Measurements from ENCODE around the gene SDK1.

Gene SDK1, protein sequence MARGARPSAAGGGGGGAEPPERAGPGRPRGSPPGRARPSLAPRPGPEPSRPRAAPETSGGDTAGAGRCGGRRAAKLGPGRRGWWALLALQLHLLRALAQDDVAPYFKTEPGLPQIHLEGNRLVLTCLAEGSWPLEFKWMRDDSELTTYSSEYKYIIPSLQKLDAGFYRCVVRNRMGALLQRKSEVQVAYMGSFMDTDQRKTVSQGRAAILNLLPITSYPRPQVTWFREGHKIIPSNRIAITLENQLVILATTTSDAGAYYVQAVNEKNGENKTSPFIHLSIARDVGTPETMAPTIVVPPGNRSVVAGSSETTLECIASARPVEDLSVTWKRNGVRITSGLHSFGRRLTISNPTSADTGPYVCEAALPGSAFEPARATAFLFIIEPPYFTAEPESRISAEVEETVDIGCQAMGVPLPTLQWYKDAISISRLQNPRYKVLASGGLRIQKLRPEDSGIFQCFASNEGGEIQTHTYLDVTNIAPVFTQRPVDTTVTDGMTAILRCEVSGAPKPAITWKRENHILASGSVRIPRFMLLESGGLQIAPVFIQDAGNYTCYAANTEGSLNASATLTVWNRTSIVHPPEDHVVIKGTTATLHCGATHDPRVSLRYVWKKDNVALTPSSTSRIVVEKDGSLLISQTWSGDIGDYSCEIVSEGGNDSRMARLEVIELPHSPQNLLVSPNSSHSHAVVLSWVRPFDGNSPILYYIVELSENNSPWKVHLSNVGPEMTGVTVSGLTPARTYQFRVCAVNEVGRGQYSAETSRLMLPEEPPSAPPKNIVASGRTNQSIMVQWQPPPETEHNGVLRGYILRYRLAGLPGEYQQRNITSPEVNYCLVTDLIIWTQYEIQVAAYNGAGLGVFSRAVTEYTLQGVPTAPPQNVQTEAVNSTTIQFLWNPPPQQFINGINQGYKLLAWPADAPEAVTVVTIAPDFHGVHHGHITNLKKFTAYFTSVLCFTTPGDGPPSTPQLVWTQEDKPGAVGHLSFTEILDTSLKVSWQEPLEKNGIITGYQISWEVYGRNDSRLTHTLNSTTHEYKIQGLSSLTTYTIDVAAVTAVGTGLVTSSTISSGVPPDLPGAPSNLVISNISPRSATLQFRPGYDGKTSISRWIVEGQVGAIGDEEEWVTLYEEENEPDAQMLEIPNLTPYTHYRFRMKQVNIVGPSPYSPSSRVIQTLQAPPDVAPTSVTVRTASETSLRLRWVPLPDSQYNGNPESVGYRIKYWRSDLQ (N-terminal part only)

DNA sequence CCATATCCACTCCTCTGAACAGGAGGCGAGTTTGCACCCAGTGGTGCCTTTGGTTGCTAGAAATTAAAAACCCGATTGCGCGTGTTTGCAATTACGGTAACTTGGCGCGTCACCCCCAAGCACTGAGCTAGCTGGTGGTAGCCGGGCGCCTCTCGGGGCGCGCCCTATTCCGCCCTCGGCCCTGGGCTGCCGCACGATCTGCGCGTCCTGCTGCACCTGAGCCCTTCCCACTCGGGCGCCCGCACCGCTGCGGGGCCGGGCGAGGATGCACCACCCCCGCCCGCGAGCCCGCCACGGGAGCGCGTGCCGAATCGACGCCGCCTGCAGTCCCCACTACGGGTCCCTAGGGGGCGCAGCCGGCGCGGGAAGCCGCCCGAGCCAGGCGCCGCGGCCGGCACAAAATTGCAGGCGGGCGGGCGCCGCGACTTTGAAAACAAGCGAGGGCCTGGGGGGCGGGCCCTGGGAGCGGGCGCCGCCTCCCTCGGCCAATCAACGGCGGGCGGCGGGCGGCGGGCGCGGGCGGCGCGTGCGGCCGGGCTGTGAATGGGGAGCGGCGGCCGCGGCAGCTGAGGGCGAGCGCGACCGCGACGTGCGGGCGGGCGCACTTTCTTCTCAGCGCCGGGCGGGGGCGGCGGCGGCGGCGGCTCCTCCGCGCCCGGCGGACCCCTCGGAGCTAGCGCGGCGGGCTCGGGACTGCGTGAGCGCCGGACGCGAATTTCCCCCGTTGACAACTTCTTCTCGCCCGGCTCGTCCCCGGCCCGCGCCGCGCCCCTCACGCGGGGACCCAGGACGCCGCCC is at the start of gene SDK1:
Gene SDK1, plus strand, starts transcription at position 602 of the 798 bp plus-strand sequence. CDS start 335 bp downstream, outside the sequence.
- DNase-seq: peak; percentile 89 to 90

DNA sequence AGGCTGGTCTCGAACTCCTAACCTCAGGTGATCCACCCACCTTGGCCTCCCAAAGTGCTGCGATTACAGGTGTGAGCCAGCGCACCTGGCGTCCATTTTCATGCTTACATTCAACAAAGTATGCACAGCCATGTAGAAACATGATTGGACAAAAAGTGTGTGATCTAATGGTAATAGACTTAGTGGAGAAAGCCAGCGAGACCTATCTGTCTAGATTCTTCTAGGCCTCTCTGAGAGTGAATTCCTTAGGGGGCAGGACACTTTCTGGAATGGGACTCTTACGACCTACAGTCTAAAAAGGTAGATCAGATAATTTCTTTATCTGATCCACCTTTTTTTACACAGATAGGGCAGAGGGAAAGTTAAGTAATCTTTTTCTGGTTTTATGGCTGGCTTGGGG is 46.3 kb upstream of the SDK1 start:
- DNase-seq: no peak

DNA sequence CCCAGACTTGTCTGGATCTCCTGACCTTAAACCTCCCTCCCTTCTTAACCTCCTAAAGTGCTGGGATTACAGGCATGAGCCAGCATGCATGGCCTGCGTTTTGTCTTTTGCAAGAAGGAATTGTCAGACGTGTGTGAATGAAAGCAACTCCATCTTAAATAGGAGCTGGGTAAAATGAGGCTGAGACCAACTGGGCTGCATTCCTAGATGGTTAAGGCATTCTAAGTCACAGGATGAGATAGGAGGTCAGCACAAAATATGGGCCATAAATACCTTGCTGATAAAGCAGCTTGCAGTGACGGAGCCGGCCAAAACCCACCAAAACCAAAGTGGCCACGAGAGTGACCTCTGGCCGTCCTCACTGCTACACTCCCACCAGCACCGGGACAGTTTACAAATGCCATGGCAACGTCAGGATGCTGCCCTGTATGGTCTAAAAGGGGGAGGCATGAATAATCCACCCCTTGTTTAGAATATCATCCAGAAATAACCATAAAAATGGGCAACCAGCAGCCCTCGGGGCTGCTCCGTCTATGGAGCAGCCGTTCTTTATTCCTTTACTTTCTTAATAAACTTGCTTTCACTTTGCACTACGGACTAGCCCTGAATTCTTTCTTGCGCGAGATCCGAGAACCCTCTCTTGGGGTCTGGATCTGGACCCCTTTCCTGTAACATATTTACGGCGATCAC is 41.2 kb upstream of the SDK1 start:
- DNase-seq: no peak

DNA sequence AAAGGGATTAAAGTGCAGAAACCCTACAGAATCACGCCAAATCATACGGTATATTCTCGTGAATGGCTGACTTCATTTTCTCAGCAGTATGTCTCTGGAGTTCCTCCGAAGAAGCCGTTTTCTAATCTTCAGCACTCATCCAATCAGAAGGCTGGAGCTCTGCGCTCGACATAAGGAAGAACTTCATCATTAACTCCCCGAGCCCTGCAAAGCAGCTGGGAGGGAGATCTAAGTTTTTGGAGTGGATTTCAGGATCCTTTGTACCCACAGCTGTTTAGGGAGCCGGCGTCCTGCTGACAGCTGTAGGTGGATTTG is 40.7 kb upstream of the SDK1 start:
- no peak for DNase-seq

DNA sequence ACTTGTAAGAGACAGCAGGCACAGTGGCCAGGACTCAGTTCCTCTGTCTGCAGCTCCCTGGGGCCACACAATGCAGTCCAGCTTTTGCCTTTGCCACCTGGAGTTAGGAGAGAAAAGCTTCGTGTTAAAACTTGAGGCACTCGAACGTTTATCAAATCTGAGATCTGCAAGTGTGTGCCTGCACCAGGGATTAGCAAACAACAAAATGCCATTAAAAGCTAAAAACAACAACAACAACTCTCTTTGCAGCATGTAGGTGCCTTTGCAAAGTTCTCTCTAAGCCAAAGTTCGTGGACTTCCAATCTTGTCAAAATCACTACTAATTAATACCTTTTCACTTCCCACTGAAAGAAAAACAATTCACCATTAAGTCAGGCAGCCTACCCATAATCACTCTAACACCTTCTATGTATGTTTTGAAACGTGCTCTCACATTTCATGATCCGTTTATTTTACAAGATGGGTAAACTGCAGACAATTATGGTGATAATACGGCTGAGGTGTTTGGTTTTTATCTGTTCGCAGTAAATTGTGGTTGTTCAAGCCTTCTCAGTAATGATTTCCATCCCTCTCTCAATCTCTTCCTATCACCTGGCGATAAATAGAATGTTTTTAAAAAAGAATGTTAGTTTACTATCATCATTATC is 36.2 kb upstream of the SDK1 start:
- no peak for DNase-seq

DNA sequence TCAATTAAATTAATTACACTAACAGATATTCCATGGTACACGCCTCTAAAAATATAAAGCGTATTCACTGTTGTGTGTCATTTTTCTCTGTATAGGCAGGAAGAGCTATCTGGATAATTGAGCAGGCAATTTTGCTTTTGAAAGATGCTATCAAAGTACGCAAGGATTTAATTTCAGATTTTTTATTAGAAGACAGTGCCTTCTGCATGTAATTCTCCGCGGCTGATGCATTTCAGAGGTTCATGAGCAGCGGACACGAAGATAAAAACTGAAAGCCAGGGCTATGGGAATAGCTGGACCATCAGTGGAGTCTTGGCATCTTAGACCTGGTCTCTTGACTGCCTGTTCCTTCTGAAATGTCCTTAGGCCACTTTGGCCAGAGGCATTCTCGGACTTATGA is 35.7 kb upstream of the SDK1 start:
- DNase-seq: no peak

DNA sequence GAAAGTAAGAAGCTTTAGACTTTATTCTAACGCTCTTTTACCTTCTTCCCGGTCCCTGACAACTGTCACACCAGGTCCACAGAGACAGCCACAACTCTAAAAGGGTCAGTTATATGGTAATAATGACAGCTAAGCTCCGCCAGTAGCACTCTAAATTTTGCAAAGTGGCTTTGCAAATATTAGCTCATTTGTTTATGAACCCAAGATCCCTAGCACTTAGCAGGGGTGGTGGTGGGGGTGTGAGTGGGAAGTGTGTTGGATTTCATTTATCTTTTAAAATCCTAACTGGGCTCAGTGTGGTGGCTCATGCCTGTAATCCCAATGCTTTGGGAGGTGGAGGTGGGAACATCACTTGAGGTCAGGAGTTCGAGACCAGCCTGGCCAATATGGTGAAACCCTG is 34.8 kb upstream of the SDK1 start:
- DNase-seq: no peak

DNA sequence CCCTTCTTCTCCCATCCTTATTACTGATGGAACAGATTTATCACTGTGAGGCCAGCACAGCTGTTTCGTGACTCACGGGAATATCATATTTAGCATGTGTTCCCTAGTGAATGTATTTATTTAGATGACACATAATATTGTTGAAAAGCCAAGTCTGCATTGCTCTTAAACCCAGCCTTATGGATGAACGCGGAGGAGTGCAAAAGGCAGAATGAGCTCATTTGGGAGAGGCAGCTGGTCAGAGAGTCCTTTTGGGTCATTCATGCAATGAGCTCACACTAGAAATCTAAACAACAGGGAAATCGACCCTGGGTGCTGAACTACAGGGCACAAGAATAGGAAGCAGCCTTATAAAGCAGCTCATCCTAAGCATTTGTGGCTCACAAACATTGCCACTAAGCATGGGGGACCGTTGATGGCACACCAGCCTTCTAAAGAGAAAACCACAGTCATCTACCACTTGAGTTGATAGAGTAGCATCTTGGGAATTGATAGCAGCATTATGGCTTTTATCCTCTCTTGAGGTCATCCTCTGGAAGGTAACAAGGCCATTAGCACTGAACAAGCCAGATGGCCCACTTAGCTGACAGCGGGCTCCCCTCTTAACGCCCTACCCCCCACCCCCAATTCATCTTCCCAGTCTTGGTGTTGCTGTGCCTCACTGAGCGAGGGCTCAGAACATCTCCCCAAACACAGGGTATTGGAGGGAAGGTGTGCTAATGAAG is 32.9 kb upstream of the SDK1 start:
- DNase-seq: no peak

DNA sequence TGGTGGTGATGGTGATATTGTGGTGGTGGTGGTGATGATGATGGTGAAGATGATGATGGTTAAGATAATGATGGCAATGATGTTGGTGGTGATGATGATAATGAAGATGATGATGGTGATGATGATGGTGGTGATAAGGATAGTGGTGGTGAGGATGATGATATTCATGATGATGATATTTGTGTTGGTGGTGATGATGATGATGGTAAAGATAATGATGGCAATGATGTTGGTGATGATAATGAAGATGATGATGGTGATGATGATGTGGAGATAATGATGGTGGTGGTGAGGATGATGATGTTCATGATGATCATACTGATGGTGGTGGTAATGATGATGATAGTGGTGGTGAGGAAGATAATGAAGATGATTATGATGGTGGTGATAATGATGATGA is 30.7 kb upstream of the SDK1 start:
- DNase-seq: no peak

DNA sequence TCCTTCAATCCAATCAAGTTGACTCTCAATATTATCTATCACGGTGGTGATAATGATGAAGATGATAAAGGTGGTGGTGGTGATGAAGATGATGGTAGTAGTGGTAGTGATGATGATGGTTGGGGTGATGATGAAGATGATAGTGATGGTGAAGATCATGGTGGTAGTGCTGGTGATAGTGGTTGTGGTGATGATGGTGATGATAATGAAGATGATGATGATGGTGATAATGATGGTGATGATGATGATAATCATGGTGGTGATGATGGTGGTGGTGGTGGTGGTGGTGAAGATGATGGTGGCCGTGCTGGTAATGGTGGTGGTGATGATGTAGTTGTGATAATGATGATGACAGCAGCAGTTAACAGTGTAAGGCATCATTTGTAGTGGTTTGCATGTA is 29.8 kb upstream of the SDK1 start:
- DNase-seq: no peak

DNA sequence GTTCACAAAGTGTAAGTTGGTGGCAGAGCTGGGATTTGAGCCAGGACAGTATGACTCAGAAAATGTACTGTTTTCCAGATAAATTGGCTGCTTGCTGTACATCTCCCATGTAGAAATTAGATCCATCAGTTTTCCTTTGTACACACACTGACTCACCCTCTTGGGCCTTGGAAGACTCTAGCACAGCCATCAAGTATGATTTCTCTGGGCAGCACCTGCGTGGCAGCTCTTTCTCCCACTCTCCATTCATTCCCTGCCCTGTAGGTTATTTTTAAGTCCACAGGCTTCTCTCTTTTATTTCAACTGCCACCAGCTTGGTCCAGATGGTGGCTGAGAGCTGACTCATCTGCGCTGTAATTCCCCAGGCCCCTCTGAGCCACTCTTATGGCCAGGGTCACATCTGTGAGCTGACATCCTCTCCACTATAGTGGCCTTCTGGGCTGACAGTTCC is 28.3 kb upstream of the SDK1 start:
- DNase-seq: no peak

DNA sequence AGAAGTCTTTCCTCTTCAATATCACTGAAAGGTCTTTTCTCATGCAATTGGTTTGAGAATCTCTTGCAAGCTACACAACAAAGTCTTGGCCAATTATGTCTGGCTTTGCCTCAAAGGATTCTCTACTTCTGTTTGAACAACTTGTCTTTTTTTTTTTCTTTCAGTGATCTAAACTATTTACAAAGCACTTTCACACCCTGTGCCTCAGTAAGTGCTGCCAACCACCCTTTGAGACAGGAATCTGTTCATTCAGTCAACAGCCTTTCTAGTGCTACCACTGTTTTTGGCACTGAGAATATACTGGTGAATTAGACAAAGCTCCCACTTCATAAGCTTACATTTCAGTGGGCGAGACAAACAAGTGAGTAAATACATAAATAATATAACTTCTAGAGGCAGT is 26.9 kb upstream of the SDK1 start:
- DNase-seq: no peak

DNA sequence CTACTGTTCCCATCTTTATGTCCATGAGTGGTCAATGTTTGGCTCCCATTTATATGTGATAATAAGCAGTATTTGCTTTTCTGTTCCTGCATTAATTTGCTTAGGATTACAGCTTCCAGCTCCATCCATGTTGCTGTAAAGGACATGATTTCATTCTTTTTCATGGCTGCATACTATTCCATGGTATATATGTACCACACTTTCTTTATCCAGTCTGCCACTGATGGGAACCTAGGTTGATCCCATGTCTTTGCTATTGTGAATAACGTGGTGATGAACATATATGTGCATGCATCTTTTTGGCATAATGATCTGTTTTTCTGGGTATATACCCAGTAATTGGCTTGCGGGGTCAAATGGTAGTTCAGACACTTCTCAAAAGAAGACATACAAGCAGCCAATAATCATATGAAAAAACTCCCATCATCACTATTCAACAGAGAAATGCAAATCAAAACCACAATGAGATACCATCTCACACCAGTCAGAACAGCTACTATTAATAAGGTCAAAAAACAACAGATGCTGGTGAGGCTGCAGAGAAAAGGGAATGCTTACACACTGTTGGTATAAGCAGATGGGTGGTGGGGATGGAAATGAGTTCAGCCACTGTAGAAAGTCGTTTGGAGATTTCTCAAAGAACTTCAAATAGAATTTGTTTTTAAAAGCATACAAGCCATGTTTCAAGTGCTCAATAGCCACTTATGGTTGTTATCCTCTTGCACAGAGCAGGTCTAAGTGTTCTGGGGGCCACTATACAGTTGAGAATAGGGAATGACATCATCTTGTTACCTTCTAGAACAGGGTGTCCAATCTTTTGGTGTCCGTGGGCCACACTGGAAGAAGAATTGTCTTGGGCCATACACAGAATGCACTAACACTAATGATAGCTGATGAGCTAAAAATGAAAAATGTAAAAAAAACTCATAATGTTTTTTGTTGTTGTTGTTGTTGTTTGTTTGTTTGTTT is 23.2 kb upstream of the SDK1 start:
- DNase-seq: no peak

DNA sequence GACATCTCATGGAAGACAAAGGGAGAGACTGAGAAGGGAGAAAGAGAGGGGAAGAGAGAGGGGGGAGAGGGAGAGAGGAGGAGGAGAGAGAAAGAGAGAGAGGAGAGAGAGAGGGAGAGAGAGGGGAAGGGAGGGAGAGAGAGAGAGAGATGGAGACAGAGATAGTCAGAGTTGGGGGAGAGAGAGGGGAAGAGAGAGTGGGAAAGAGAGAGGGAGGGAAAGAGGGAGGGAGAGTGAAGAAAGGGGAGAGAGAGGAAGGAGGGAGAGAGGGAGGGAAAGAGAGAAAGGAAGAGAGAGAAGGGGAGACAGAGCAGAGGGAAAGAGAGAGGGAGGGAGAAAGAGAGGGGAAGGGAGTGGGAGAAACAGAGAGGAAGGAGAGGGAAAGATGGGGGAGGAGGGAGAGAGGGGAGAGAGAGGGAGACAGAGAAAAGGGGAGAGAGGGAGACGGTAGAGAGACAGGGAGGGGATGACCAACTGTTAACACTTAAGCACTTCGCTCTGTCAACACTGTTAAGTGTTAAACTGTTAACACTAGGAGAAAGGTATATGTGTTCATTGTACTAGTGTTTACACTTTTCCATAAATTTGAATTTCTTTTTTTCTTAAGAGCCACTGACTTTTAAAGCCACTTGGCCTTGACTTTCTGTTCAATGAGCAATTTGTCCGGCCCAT is 21.8 kb upstream of the SDK1 start:
- DNase-seq: no peak

DNA sequence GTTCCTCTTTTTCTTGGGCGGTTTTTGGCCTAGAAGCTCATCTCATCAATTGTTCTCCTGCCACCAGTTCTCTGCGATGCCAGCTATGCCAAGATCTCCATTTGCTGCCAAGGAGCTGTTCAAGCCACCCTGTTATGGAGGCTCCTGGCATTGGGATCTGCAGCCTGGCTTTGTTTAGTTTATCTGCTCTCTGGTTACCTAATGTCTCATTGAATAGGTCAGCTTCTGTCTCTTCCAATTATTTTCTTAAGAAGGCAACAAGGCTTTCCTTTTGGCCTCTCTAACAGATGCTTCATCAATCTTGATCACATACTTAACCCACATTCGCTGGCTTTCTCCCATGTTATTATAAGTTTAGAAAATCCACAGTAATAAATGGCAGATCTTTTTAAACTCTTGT is 20.6 kb upstream of the SDK1 start:
- DNase-seq: no peak

DNA sequence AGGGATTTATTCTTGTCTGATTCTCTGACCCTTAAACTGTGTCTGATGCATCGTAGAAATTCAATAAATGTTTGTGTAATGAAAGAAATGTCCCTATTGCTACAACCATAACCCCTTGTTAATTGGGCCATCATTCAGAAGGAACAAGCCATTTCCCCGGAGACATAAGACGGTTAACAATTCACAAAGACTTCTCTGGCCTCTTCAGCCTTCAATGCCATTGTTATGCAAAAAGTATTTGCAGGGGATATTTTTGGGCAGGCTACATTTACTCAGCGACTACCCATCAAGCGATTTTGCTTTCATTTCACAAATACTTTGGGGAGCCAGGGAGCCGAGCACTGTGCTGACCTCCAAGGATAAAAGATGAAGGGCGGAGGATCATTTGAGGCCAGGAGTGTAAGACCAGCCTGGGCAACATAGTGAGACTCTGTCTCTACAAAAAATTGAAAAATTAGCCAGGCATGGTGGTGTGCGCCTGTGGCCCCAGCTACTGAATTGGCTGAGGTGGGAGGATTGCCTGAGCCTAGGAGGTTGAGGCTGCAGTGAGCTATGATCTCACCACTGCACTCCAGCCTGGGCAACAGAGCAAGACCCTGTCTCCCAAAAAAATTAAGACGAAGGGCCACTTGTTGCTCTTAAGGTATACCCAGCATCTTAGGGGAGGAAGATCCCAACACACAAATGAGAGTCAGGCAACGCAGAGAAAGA is 20.0 kb upstream of the SDK1 start:
- no peak for DNase-seq

DNA sequence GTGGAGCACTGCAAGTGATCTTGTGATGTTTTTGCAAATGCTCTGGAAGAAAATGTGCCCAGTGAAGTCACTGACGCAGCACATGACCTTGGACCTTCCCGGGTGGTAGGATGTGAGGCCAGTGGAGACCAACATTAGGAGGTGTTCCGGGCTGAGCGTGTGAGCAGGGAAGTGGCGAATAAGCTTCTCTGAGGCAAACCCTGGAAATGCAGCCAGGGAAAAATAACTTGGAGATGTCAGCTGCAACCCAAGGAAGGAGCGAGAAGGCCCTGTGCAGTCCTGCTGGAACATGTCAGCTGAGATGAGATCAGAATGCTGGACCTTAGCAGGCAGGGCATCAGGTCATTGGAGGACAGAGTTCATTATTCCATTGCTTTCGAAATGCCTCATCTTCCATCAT is 18.6 kb upstream of the SDK1 start:
- no peak for DNase-seq

DNA sequence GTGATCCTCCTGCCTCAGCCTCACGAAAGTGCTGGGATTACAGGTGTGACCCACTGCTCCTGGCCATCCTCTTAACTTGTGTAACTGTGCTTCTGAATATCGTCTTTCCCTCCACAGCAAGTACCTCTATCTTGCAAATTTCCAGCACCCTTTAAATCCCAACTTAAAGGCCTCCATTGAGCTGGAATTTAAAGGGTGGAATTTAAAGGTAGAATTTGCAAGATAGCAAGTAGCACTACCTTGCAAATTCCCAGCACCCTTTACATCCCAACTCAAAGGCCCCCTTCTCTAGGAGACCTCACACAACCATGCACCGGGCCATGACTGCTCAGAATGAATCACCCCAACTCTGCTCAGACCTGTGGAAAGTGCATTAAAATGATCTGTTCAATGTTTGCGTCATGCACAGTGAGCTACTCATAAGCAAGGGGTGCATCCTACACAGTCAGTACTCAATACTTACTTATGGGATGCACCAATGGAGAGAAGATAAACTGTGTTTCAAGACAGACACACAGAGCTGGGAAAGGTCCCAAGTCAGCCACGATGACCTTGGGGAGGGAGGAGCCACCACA is 17.8 kb upstream of the SDK1 start:
- DNase-seq: no peak
